Motor neuron (in vitro differentiated cells): ENCODE measurements around the gene PCDH9. TPM values are rescaled to one million over a fixed set of nuclear protein-coding genes. Genes with fewer than 3 reads are reported as not detected.

Experiments
- ATAC-seq, 8 experiments: fragments of 200-7000 bp; cut with Tn5 transposase; replicated peaks in 6 of 8; 2 replicates each; pipeline ENCODE4 v1.8.0; 2021; ENCODE audit warnings: mild to moderate bottlenecking in 8 of 8, moderate library complexity in 8 of 8
- H3K27ac ChIP-seq, 2 donors: fragments of 250-450 bp; sonication (Bioruptor Pico); 2 replicates each; pipeline ENCODE4 v1.9.0; 2021; ENCODE audit warnings: antibody characterized with exemption in 2 of 2, mild to moderate bottlenecking in 2 of 2, moderate library complexity in 1 of 2
- H3K4me1 ChIP-seq, 2 donors: fragments of 250-450 bp; sonication (Bioruptor Pico); replicated peaks in 1 of 2; 2 replicates each; pipeline ENCODE4 v1.6.1; 2021; ENCODE audit warnings: antibody characterized with exemption in 2 of 2, mild to moderate bottlenecking in 2 of 2, moderate library complexity in 1 of 2
- H3K4me3 ChIP-seq, 5 donors: fragments of 250-450 bp; sonication (Bioruptor Pico); 2 replicates each; pipeline ENCODE4 v1.9.0; 2021; ENCODE audit warnings: antibody characterized with exemption in 5 of 5, mild to moderate bottlenecking in 5 of 5, moderate library complexity in 4 of 5
- WGBS, 10 experiments: fragments of 450-650 bp; shearing (Covaris generic); methylation state at CpG; one replicate each; pipeline ENCODE4 v1.0.0; 2022; 5-methylcytosine and 5-hydroxymethylcytosine counted together
- in situ Hi-C, 9 experiments: fragments of 400-800 bp; cut with MboI; loops; one replicate each; pipeline ENCODE4 v1.15.0; 2021; ENCODE audit warnings: low sequenced_read_pairs in 9 of 9, low pct_unique_long_range_greater_than_20kb in 2 of 9; ENCODE audit not compliant: unreplicated experiment in 9 of 9
- total RNA-seq, 8 experiments: library from RNA; unstranded; fragments of 300-600 nt; gene quantifications; 2 replicates each; pipeline versions ENCODE4 v1.2.3 to v1.2.4, GENCODE V29; 2022

The PCDH9 gene
- total RNA-seq, 8 experiments from 2014 or later = 0.51 to 201 (median 64.7) TPM

GRCh38 chr13:67148161-67148571 is 82.0 kb downstream of the PCDH9 start:
- peak; percentile 23 to 89 (median 65) for ATAC-seq
- Histone ChIP-seq H3K4me1 (peaks cover 16 to 20% of the 10 kb centered on the region in 2 donors), H3K27ac (no peak overlapping the region), H3K4me3 (no peak overlapping the region)
- WGBS, 10 experiments = 0 to 100% (median 51%) methylated on average over 1 to 2 of the region's 2 CpGs
- in situ Hi-C loops = no loop called here

- H3K27ac ChIP-seq = no peak overlapping the region
- H3K4me1 ChIP-seq = peaks cover 16 to 20% of the 10 kb centered on the region in 2 donors
- peak in 7 of 8 experiments; percentile 53 to 90 (median 82) for ATAC-seq
- in situ Hi-C loops = no loop called here
- WGBS, 10 experiments = 0 to 55% (median 30%) methylated on average over 3 to 6 of the region's 6 CpGs
- no peak overlapping the region for H3K4me3 ChIP-seq
Observed at GRCh38 chr13:67147342-67148133, 82.6 kb downstream of the PCDH9 start.

- Histone ChIP-seq H3K4me3 (no peak overlapping the region), H3K27ac (no peak overlapping the region), H3K4me1 (peaks cover 16 to 20% of the 10 kb centered on the region in 2 donors)
- WGBS, 10 experiments = 42 to 100% (median 93%) methylated on average over 1 to 4 of the region's 4 CpGs
- in situ Hi-C loops = no loop called here
- no peak for ATAC-seq
Observed at GRCh38 chr13:67146523-67147130, 83.5 kb downstream of the PCDH9 start.

GRCh38 chr13:67145950-67146349 is 84.2 kb downstream of the PCDH9 start:
- Histone ChIP-seq H3K27ac (no peak overlapping the region), H3K4me1 (peaks cover 16 to 20% of the 10 kb centered on the region in 2 donors), H3K4me3 (no peak overlapping the region)
- in situ Hi-C loops = no loop called here
- no peak for ATAC-seq
- 0 to 94% (median 73%) methylated on average over 1 of the region's 1 CpG; no CpG with 5 or more reads in 3 of the 10 experiments for WGBS, 10 experiments

- in situ Hi-C loops = no loop called here
- no peak overlapping the region for H3K4me3 ChIP-seq
- H3K4me1 ChIP-seq = peaks cover 21 to 27% of the 10 kb centered on the region in 2 donors
- H3K27ac ChIP-seq = no peak overlapping the region
- WGBS, 10 experiments = 43 to 72% (median 59%) methylated on average over 2 to 4 of the region's 4 CpGs
- ATAC-seq = peak in 1 of 8 experiments; percentile 8
Observed at GRCh38 chr13:67143544-67144115, 86.5 kb downstream of the PCDH9 start.

- Histone ChIP-seq H3K4me1 (peaks cover 6 to 11% of the 10 kb centered on the region in 2 donors), H3K27ac (no peak overlapping the region), H3K4me3 (no peak overlapping the region)
- no peak for ATAC-seq
- in situ Hi-C loops = no loop called here
- 0 to 100% (median 75%) methylated on average over 1 to 2 of the region's 2 CpGs; no CpG with 5 or more reads in 4 of the 10 experiments for WGBS, 10 experiments
Observed at GRCh38 chr13:67140006-67140405, 90.1 kb downstream of the PCDH9 start.

GRCh38 chr13:67139551-67139950 is 90.6 kb downstream of the PCDH9 start:
- no peak overlapping the region for H3K4me3 ChIP-seq
- no peak overlapping the region for H3K27ac ChIP-seq
- no peak for ATAC-seq
- 0 to 100% (median 62%) methylated on average over 1 to 4 of the region's 4 CpGs for WGBS, 10 experiments
- in situ Hi-C loops = no loop called here
- peaks cover 6 to 11% of the 10 kb centered on the region in 2 donors for H3K4me1 ChIP-seq

GRCh38 chr13:67138970-67139369 is 91.2 kb downstream of the PCDH9 start:
- Histone ChIP-seq H3K4me3 (no peak overlapping the region), H3K27ac (no peak overlapping the region), H3K4me1 (peaks cover 6 to 11% of the 10 kb centered on the region in 2 donors)
- WGBS, 10 experiments = 57 to 100% (median 90%) methylated on average over 1 to 4 of the region's 4 CpGs; no CpG with 5 or more reads in 1 of the 10 experiments
- no peak for ATAC-seq
- in situ Hi-C loops = no loop called here

- H3K27ac ChIP-seq = no peak overlapping the region
- H3K4me1 ChIP-seq = peaks cover 6 to 11% of the 10 kb centered on the region in 2 donors
- peak in 3 of 8 experiments; percentile 34 to 65 (median 55) for ATAC-seq
- no peak overlapping the region for H3K4me3 ChIP-seq
- 20 to 100% (median 87%) methylated on average over 1 to 6 of the region's 6 CpGs for WGBS, 10 experiments
- in situ Hi-C loops = no loop called here
Observed at GRCh38 chr13:67137044-67137735, 92.9 kb downstream of the PCDH9 start.

GRCh38 chr13:67136157-67136556 is 94.0 kb downstream of the PCDH9 start:
- in situ Hi-C loops = no loop called here
- peaks cover 6 to 11% of the 10 kb centered on the region in 2 donors for H3K4me1 ChIP-seq
- no peak overlapping the region for H3K4me3 ChIP-seq
- peak in 1 of 8 experiments; percentile 26 for ATAC-seq
- 13 to 100% (median 100%) methylated on average over 1 to 4 of the region's 5 CpGs; no CpG with 5 or more reads in 3 of the 10 experiments for WGBS, 10 experiments
- no peak overlapping the region for H3K27ac ChIP-seq

GRCh38 chr13:67135356-67135755 is 94.8 kb downstream of the PCDH9 start:
- no peak for ATAC-seq
- Histone ChIP-seq H3K27ac (no peak overlapping the region), H3K4me3 (no peak overlapping the region), H3K4me1 (peaks cover 6 to 11% of the 10 kb centered on the region in 2 donors)
- 0 to 100% (median 94%) methylated on average over 2 to 4 of the region's 4 CpGs for WGBS, 10 experiments
- in situ Hi-C loops = no loop called here

- Histone ChIP-seq H3K4me3 (no peak overlapping the region), H3K27ac (no peak overlapping the region), H3K4me1 (peaks cover 2 to 6% of the 10 kb centered on the region in 2 donors)
- in situ Hi-C loops = no loop called here
- 4 to 71% (median 57%) methylated on average over 4 to 7 of the region's 7 CpGs for WGBS, 10 experiments
- ATAC-seq = peak in 3 of 8 experiments; percentile 32 to 58 (median 39)
Observed at GRCh38 chr13:67134417-67135129, 95.6 kb downstream of the PCDH9 start.
